GOT3 (cell line): ENCODE data around the gene MTG1.
"Not testable (repeated sequence)": the region's sequence is repeated elsewhere in the genome, so short reads cannot be mapped to it uniquely, and the experiment has no call there.

Experiments
- DNase-seq: peaks from one replicate; lab custom pipeline; 2025; ENCODE audit warnings: mixed read lengths; lab: John Stamatoyannopoulos, UW

The MTG1 gene

GRCh38 chr10:133359554-133359971, 34.4 kb upstream of the MTG1 start:
- DNase-seq, result no peak

GRCh38 chr10:133359972-133360610, 33.9 kb upstream of the MTG1 start:
- no peak for DNase-seq

GRCh38 chr10:133361227-133361626, 32.7 kb upstream of the MTG1 start:
- DNase-seq, result no peak

GRCh38 chr10:133361773-133362441, 32.0 kb upstream of the MTG1 start:
- DNase-seq, result no peak

GRCh38 chr10:133362846-133363245, 31.1 kb upstream of the MTG1 start:
- DNase-seq, result no peak

GRCh38 chr10:133364645-133365431, 29.1 kb upstream of the MTG1 start:
- no peak for DNase-seq

GRCh38 chr10:133365461-133366129, 28.4 kb upstream of the MTG1 start:
- no peak for DNase-seq

GRCh38 chr10:133366130-133366478, 27.9 kb upstream of the MTG1 start:
- DNase-seq, result no peak

GRCh38 chr10:133366751-133367150, 27.2 kb upstream of the MTG1 start:
- DNase-seq, result no peak

- DNase-seq, result not testable (repeated sequence)
These were observed 26.5 kb upstream of the MTG1 start for GRCh38 chr10:133367461-133367860.

- no peak for DNase-seq
These were observed 25.8 kb upstream of the MTG1 start for GRCh38 chr10:133368153-133368552.

GRCh38 chr10:133370030-133370786, 23.7 kb upstream of the MTG1 start:
- no peak for DNase-seq

- DNase-seq, result no peak
These were observed 21.4 kb upstream of the MTG1 start for GRCh38 chr10:133372507-133372906.

GRCh38 chr10:133373174-133374090, 20.5 kb upstream of the MTG1 start, which contains the start of gene ECHS1:
TSS of gene ECHS1 (minus strand) at chr10:133373354. CDS start at chr10:133373333, 21 bp downstream.
- DNase-seq, result peak; percentile 80

- DNase-seq, result no peak
These were observed 18.4 kb upstream of the MTG1 start for GRCh38 chr10:133375357-133376115.

GRCh38 chr10:133376183-133376582, 17.8 kb upstream of the MTG1 start:
- not testable (repeated sequence) for DNase-seq

- DNase-seq, result no peak
These were observed 16.7 kb upstream of the MTG1 start for GRCh38 chr10:133377025-133377817.

GRCh38 chr10:133377818-133378250, 16.1 kb upstream of the MTG1 start:
- DNase-seq, result no peak
